H1 (cell line): ENCODE measurements around the gene IGFBP1.

Source experiments
- CTCF ChIP-seq, 3 experiments: IDR thresholded peaks; 1 replicate in 2 of 3; 2 replicates in 1 of 3; pipeline versions ENCODE4 v1.5.1 to v1.6.1; 2011; ENCODE audit warnings: low read length in 3 of 3, mild to moderate bottlenecking in 3 of 3, inconsistent platforms in 2 of 3, low read depth in 1 of 3, moderate library complexity in 1 of 3; ENCODE audit not compliant: insufficient read depth in 1 of 3; ENCODE audit errors: control extremely low read depth in 1 of 3
- EP300 ChIP-seq, 2 experiments: IDR thresholded peaks; 1 replicate in 1 of 2; 2 replicates in 1 of 2; pipeline ENCODE4 v1.6.1; 2011 to 2012; ENCODE audit warnings: low read depth in 2 of 2, low read length in 2 of 2, mild to moderate bottlenecking in 2 of 2, borderline replicate concordance in 1 of 2, inconsistent platforms in 1 of 2, moderate library complexity in 1 of 2
- EZH2 ChIP-seq: fragments of 200-600 bp; sonication (generic); IDR thresholded peaks from 2 replicates; pipeline ENCODE4 v1.7.1; 2012; ENCODE audit warnings: low read depth, mild to moderate bottlenecking, moderate library complexity, low read length, inconsistent platforms; ENCODE audit not compliant: severe bottlenecking
- GABPA ChIP-seq: IDR thresholded peaks from 2 replicates; pipeline ENCODE4 v1.6.1; 2011; ENCODE audit warnings: mild to moderate bottlenecking, low read length, moderate library complexity, borderline replicate concordance; ENCODE audit not compliant: insufficient read depth
- GTF2F1 ChIP-seq: IDR thresholded peaks from 2 replicates; pipeline ENCODE4 v1.6.1; 2012; ENCODE audit warnings: low read depth, low read length, improper control_type of control experiment, borderline replicate concordance
- JUN ChIP-seq: IDR thresholded peaks from 2 replicates; pipeline ENCODE4 v1.6.1; 2011; ENCODE audit warnings: low read depth, mild to moderate bottlenecking, improper control_type of control experiment, low read length
- JUND ChIP-seq: IDR thresholded peaks from 2 replicates; pipeline ENCODE4 v1.6.1; 2011; ENCODE audit warnings: mild to moderate bottlenecking, improper control_type of control experiment, low read length
- PHF8 ChIP-seq: fragments of 200-600 bp; sonication (generic); conservative IDR thresholded peaks from 2 replicates; pipeline ENCODE4 v1.7.1; 2012; ENCODE audit warnings: low read depth, mild to moderate bottlenecking, inconsistent platforms, low read length, moderate library complexity
- TBP ChIP-seq: IDR thresholded peaks from 2 replicates; pipeline ENCODE4 v1.6.1; 2011; ENCODE audit warnings: low read depth, low read length, improper control_type of control experiment
- TF ChIP-seq, protein P1 (sequence below): IDR thresholded peaks from 2 replicates; pipeline ENCODE4 v1.6.1; 2011; ENCODE audit warnings: low read depth, mild to moderate bottlenecking, low read length; ENCODE audit not compliant: insufficient read depth

DNA sequence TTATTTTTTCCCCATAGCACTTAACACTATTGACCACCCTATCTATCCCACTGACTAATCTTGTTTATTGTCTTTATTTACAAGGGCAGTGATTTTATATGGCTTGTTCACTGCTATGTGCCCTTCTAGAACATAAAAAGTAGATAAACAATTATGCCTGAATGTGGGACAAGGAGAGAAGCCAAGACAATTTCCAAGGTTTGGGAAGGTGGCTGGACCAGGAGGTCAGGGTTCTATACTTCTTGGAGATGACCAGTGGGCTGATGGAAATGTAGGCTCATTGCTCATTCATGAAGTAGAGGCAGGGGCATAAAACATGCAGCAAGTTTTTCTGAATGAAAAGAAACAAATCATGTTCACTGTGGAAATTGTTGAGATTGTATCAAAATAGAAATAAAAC is 21.3 kb downstream of the IGFBP1 start:
- no peak for TF ChIP-seq CTCF (IDR thresholded peaks at IDR 0.05; ENCODE audit: control extremely low read depth in 1 of 3, insufficient read depth in 1 of 3, low read depth in 1 of 3, low read length in 3 of 3)
- TF ChIP-seq, protein P1, sequence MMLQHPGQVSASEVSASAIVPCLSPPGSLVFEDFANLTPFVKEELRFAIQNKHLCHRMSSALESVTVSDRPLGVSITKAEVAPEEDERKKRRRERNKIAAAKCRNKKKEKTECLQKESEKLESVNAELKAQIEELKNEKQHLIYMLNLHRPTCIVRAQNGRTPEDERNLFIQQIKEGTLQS = no peak
- TF ChIP-seq PHF8 = no peak
- TF ChIP-seq EZH2 = no peak
- TF ChIP-seq GTF2F1 = no peak
- no peak for TF ChIP-seq TBP
- TF ChIP-seq JUN = no peak
- no peak for TF ChIP-seq JUND
- TF ChIP-seq GABPA = no peak
- no peak for TF ChIP-seq EP300 (IDR thresholded peaks at IDR 0.05; ENCODE audit: borderline replicate concordance in 1 of 2, low read depth in 2 of 2, low read length in 2 of 2)
